Subcutaneous abdominal adipose tissue (tissue), 5 donors: ENCODE results near the gene KIF6.

Source experiments
- H3K27ac ChIP-seq: one replicate; pipeline ENCODE4 v1.7.0; 2013; ENCODE audit warnings: low read depth, mild to moderate bottlenecking, inconsistent platforms, low read length, moderate library complexity
- H3K27me3 ChIP-seq, 5 donors: one replicate each; pipeline ENCODE4 v1.7.0; 2013; ENCODE audit warnings: low read length in 5 of 5, inconsistent platforms in 1 of 5; ENCODE audit not compliant: control insufficient read depth in 5 of 5, insufficient read depth in 4 of 5
- H3K36me3 ChIP-seq, 5 donors: one replicate each; pipeline ENCODE4 v1.7.0; 2013; ENCODE audit warnings: low read length in 5 of 5; ENCODE audit not compliant: control insufficient read depth in 5 of 5, insufficient read depth in 5 of 5
- H3K4me1 ChIP-seq, 5 donors: one replicate each; pipeline ENCODE4 v1.7.0; 2013; ENCODE audit warnings: low read length in 5 of 5, mild to moderate bottlenecking in 3 of 5, moderate library complexity in 1 of 5; ENCODE audit not compliant: control insufficient read depth in 5 of 5, insufficient read depth in 5 of 5
- H3K4me3 ChIP-seq, 5 donors: one replicate each; pipeline ENCODE4 v1.7.0; 2013; ENCODE audit warnings: low read length in 5 of 5, low read depth in 1 of 5
- H3K9ac ChIP-seq, 5 donors: one replicate each; pipeline ENCODE4 v1.7.0; 2013; ENCODE audit warnings: low read length in 5 of 5, mild to moderate bottlenecking in 4 of 5, moderate library complexity in 3 of 5
- H3K9me3 ChIP-seq, 5 donors: one replicate each; pipeline ENCODE4 v1.7.0; 2013; ENCODE audit warnings: low read length in 5 of 5; ENCODE audit not compliant: control insufficient read depth in 5 of 5
- donor health status: healthy.
- donor health status: healthy.
- donor health status: healthy.
- donor health status: healthy.
- donor health status: healthy.

KIF6 gene

DNA sequence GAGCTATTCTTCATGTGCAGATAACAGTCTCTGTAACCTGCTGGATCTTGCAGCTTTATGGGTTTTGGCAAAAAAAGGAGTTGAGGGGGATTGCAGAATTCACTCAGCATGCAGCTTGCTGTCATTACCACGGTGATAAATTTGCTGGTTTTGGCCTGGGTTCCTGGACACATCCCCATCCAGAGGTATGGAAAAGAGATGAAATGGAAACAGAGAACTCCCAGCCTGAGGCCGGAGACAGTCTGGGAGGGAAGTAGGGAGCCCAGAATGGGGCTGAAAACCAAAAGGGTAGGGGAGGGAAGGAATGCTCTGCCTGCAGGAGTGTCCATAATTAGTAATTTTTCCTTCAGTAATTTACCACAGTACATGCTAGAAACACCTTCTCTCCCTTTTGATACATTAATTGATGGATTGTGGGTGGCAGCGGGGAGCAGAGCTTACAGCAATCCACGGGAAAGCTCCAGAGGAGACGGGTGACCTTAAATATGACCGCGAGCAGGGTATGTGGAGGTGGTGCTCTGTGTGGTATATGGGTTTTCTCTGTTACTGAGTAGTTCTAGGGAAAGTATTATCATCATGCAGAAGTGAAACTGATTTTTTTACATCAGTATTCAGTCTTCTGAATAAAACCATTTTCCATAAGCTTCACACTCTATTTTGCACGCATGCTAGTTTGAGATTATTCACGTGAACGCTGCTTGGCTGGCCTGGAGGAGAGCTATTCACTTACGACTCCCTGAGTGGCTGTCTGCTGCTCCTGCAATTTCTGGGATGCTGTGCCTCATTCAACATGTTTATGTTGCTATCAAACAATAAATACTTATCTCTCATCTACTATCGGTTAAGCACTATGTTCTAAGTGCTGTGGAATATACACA, 336.4 kb downstream of the KIF6 start:
- H3K27ac ChIP-seq: no peak overlapping the region
- no peak overlapping the region for H3K9ac ChIP-seq
- H3K27me3 ChIP-seq: no peaks in the 10 kb centered on the region
- H3K4me1 ChIP-seq: no peaks in the 10 kb centered on the region
- no peak overlapping the region for H3K4me3 ChIP-seq
- H3K9me3 ChIP-seq: no peaks in the 10 kb centered on the region
- H3K36me3 ChIP-seq: no peaks in the 10 kb centered on the region

DNA sequence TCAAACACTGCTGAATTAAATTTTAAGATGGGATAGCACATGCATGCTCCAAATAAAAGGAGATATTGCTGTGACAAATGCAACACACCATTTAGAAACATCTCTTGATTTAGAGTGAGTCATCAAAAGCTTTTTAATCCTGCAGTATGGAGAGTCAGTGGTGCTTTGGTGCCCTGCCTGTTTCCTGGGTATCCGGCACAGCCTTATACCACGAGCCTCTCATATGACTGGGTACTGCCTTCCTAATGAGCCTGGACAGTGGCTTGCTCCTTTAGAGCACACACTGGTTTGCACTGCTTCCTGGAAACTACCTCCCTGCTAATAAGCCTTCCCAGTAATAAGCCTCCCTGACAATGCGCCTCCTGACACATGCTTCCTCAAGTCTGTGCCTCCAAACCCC, 337.4 kb downstream of the KIF6 start:
- Histone ChIP-seq H3K36me3 (no peaks in the 10 kb centered on the region), H3K4me3 (no peak overlapping the region), H3K4me1 (no peaks in the 10 kb centered on the region), H3K27me3 (no peaks in the 10 kb centered on the region), H3K27ac (no peak overlapping the region), H3K9me3 (no peaks in the 10 kb centered on the region), H3K9ac (no peak overlapping the region)

DNA sequence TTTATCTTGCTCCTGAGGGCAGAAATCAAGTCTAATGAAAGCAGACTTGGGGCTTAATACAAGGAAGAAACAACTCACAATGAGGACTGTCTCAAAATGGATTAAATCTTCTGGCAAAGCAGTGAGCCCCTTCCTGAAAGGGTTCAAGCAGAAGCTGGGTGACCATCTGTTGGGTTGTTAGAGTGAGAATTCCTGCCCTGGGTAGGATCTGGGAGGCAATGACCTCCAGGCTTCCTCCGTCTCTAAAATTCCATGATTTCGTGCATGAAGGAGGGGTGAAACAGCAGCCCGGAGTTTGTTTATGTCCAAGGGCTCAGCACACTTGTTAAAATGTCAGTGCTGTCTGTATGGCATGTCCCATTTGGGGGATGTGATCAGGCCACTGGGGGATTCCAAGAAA, 338.7 kb downstream of the KIF6 start:
- H3K27ac ChIP-seq: no peak overlapping the region
- H3K27me3 ChIP-seq: no peaks in the 10 kb centered on the region
- no peak overlapping the region for H3K4me3 ChIP-seq
- no peak overlapping the region for H3K9ac ChIP-seq
- H3K36me3 ChIP-seq: no peaks in the 10 kb centered on the region
- H3K4me1 ChIP-seq: no peaks in the 10 kb centered on the region
- no peaks in the 10 kb centered on the region for H3K9me3 ChIP-seq

DNA sequence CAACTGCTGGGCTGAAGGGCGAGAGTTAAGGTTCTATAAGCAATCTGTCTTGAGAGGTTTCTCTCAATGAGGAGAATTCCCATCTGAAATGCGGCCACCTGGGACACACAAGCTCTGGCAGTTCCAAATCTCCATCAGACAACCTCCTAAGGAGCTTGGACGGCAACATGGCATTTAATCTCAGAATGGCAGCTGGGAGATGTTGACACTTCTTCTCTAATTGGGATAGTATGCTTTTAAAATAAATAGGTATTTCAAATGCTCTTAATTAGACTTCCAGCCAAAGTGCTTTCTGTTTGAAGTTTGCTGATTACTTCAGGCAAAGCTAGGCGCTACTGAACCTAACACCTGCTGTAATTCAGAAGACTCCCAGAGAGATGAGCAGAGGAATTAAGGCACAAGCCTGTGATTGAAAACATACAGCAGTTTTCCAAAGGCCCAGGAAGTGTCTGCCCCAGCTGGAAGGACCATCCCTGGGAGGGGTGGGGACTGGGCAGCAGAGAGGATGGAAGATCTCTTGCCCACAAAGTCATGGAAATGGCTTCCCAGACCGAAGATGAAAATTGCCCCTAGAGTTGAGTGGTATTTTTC, 343.6 kb downstream of the KIF6 start:
- Histone ChIP-seq H3K27ac (no peak overlapping the region), H3K36me3 (no peaks in the 10 kb centered on the region), H3K9ac (no peak overlapping the region), H3K9me3 (no peaks in the 10 kb centered on the region), H3K4me1 (peaks cover 1 to 14% (median 5%) of the 10 kb centered on the region in 5 donors), H3K27me3 (no peaks in the 10 kb centered on the region), H3K4me3 (no peak overlapping the region)

DNA sequence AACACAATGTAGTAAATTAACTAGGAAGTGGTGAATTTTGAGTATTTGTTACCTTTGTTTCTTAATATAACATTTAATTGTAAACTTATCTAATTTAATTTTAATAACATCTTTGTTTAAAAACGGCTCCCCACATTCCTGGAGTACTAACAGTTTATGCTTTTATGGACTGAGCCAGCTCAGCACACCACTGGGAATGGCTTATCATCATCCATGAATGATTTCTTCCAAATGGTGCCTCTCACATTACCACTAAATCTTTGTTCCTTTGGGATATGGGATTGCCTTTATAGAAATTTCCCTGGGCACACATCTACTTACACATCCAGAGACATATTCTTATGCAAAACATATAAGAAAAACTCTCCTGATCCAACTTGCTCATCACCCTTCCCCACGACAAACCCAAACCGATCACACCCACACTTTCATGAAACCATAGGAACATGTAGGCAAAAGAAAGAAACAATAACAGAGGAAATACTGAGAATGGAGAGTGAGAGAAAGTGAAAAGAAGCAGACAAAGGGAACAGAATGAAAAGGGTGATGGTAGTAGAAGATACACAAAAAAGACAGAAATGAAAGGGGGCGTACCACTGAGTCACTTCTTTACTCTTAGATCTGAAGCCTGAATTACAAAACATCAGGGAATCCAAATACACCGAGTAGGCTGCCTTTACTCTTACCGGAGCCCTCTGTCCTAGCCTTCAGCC, 344.2 kb downstream of the KIF6 start:
- H3K9me3 ChIP-seq: no peaks in the 10 kb centered on the region
- H3K4me3 ChIP-seq: no peak overlapping the region
- H3K9ac ChIP-seq: no peak overlapping the region
- no peaks in the 10 kb centered on the region for H3K36me3 ChIP-seq
- H3K27ac ChIP-seq: no peak overlapping the region
- H3K27me3 ChIP-seq: no peaks in the 10 kb centered on the region
- H3K4me1 ChIP-seq: peaks cover 1 to 14% (median 5%) of the 10 kb centered on the region in 5 donors

DNA sequence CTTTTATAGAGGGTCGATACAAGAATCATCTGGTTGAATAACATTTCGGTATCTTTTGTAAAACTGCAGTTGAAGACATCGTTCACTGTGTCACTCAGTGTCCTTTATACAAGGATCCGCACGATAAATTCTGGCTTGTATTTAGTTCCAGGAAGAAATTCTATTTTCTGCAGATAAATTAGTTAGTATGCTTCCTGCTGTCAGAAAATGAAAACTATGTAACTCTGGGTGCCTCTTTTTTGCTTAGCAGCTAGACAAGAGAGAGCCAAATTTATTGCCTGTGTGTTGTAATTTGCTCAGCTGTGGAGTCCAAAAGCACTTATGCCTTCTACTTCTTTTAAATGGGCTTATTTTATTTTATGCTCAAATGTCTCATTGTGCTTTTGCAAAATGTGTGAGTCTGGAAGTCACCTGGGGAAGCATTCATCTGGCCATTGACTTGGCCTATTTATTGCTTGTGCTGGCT, 346.2 kb downstream of the KIF6 start:
- peaks cover 1 to 18% (median 5%) of the 10 kb centered on the region in 5 donors for H3K4me1 ChIP-seq
- H3K9me3 ChIP-seq: no peaks in the 10 kb centered on the region
- no peaks in the 10 kb centered on the region for H3K36me3 ChIP-seq
- no peaks in the 10 kb centered on the region for H3K27me3 ChIP-seq
- H3K27ac ChIP-seq: no peak overlapping the region
- peak overlapping the region in 1 of 5 donors; percentile 4 for H3K9ac ChIP-seq
- H3K4me3 ChIP-seq: no peak overlapping the region

DNA sequence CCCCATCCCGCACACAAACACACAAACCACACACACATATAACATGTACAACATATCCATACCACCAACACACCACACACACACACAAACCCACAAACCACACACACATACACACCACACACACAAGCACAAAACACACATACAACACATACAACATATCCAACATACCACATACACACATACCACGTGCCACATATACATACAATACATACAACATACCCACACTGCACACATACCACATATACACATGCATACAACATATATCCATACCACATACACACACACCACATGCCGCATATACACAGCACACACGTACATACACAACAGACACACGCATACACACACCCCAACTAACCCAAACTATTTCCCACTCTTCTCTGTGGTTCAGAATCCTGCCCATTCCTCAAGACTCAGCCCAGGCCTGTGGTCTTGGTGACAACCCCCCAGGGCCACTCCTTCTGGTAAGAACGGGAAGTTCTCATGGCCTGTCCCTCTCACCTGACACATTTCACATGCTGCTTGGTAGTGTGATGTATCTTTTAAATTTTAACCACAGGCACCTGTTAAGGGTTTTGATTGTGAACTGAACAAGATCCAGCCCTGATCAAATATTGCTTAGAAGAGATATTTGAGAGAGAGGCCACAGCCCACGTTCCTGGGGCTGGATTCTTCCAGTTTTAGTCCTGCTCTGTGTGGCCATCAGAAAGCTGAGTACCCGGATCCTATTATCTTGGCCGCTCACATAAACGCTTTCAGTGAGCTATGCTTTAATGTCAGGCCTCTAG, 346.8 kb downstream of the KIF6 start:
- Histone ChIP-seq H3K27ac (no peak overlapping the region), H3K9me3 (no peaks in the 10 kb centered on the region), H3K36me3 (no peaks in the 10 kb centered on the region), H3K4me3 (no peak overlapping the region), H3K9ac (no peak overlapping the region), H3K4me1 (peaks cover 1 to 18% (median 5%) of the 10 kb centered on the region in 5 donors), H3K27me3 (no peaks in the 10 kb centered on the region)

DNA sequence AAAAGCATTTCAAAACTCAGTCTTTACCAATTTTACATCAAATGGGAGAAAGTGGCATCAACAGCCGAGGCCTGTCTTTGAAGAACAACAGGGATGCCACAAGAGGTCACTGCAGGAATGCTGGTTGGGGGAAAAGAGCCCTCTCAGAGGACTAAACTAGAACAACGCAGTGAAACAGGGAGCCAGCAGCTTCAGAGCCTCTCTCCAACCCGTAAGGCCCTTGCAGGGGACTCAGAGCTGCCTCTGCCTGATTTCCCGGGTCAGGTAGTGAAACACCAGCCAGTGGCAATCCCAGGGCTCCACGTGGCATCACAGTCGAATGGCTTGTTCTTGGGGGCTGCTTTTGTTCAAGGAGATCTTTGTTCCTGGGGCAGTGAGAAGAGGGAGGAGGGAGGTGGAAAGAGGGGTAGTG, 347.7 kb downstream of the KIF6 start:
- Histone ChIP-seq H3K27ac (no peak overlapping the region), H3K9me3 (no peaks in the 10 kb centered on the region), H3K36me3 (no peaks in the 10 kb centered on the region), H3K4me1 (peaks cover 1 to 18% (median 5%) of the 10 kb centered on the region in 5 donors), H3K27me3 (no peaks in the 10 kb centered on the region), H3K4me3 (no peak overlapping the region), H3K9ac (no peak overlapping the region)

DNA sequence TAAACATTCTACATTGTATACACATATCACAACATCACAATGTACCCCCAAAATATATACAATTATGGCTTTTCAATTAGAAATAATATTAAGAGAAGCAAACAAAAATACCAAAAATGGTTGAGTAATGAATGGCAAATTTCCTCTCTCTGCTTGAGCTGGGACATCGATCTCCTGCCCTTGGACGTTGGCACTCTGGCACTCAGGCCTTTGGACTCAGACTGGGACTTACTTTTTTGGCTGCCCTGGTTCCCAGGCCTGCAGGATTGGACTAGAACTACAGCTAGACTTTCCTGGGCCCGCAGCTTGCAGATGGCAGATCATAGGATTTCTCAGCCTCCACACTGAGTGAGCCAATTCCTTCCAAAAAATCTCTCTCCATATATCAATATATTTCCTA, 349.8 kb downstream of the KIF6 start:
- Histone ChIP-seq H3K36me3 (no peaks in the 10 kb centered on the region), H3K27ac (no peak overlapping the region), H3K9me3 (no peaks in the 10 kb centered on the region), H3K27me3 (no peaks in the 10 kb centered on the region), H3K4me1 (peaks cover 1 to 19% (median 7%) of the 10 kb centered on the region in 5 donors), H3K9ac (no peak overlapping the region), H3K4me3 (no peak overlapping the region)
